H9 (cell line): ENCODE results near the gene REV1. TPM values are rescaled to one million over a fixed set of nuclear protein-coding genes. Genes with fewer than 3 reads are reported as not detected.

Experiments
- DNase-seq: peaks from one replicate; pipeline ENCODE4 v3.0.0-alpha.2; 2017
- H2AFZ ChIP-seq: one replicate; pipeline ENCODE4 v1.6.1; 2013; ENCODE audit warnings: mild to moderate bottlenecking, low read length, control low read depth, moderate library complexity
- H2AK5ac ChIP-seq: 2 replicates; pipeline ENCODE4 v1.6.1; 2013; ENCODE audit warnings: low read length, control low read depth, mixed read lengths; ENCODE audit not compliant: insufficient read length
- H2BK120ac ChIP-seq: one replicate; pipeline ENCODE4 v1.6.1; 2013; ENCODE audit warnings: low read depth, mild to moderate bottlenecking, low read length, control low read depth, inconsistent platforms; ENCODE audit not compliant: poor library complexity, severe bottlenecking
- H2BK12ac ChIP-seq: 2 replicates; pipeline ENCODE4 v1.6.1; 2013; ENCODE audit warnings: low read length, control low read depth, mixed read lengths, low read depth; ENCODE audit not compliant: insufficient read length
- H2BK15ac ChIP-seq: 2 replicates; pipeline ENCODE4 v1.6.1; 2013; ENCODE audit warnings: low read depth, low read length, control low read depth
- H2BK20ac ChIP-seq: one replicate; pipeline ENCODE4 v1.6.1; 2013; ENCODE audit warnings: low read depth, mild to moderate bottlenecking, low read length, control low read depth, inconsistent platforms; ENCODE audit not compliant: poor library complexity, severe bottlenecking
- H2BK5ac ChIP-seq: 2 replicates; pipeline ENCODE4 v1.6.1; 2013; ENCODE audit warnings: low read length, control low read depth, mixed read lengths; ENCODE audit not compliant: insufficient read length
- H3K14ac ChIP-seq: 2 replicates; pipeline ENCODE4 v1.6.1; 2013; ENCODE audit warnings: low read length, control low read depth; ENCODE audit not compliant: insufficient read depth
- H3K18ac ChIP-seq: 2 replicates; pipeline ENCODE4 v1.6.1; 2013; ENCODE audit warnings: low read depth, mild to moderate bottlenecking, mixed read lengths, low read length, control low read depth; ENCODE audit not compliant: insufficient read length
- H3K23ac ChIP-seq: 2 replicates; pipeline ENCODE4 v1.6.1; 2013; ENCODE audit warnings: low read length, control low read depth, mixed read lengths, low read depth; ENCODE audit not compliant: insufficient read length
- H3K23me2 ChIP-seq: 2 replicates; pipeline ENCODE4 v1.6.1; 2013; ENCODE audit warnings: low read depth, mild to moderate bottlenecking, mixed read lengths, low read length, control low read depth; ENCODE audit not compliant: insufficient read length, poor library complexity, severe bottlenecking
- H3K27ac ChIP-seq: 2 replicates; pipeline ENCODE4 v1.5.1; 2013; ENCODE audit warnings: low read length, control low read depth, mixed read lengths, low read depth; ENCODE audit not compliant: insufficient read length
- H3K27me3 ChIP-seq: 2 replicates; pipeline ENCODE4 v1.6.1; 2013; ENCODE audit warnings: low read length, control low read depth, inconsistent platforms; ENCODE audit not compliant: insufficient read depth
- H3K4ac ChIP-seq: 2 replicates; pipeline ENCODE4 v1.6.1; 2013; ENCODE audit warnings: low read depth, mild to moderate bottlenecking, control low read depth, inconsistent platforms, low read length, moderate library complexity
- H3K4me1 ChIP-seq: 2 replicates; pipeline ENCODE4 v1.6.1; 2013; ENCODE audit warnings: low read length, control low read depth, inconsistent platforms; ENCODE audit not compliant: insufficient read depth
- H3K4me2 ChIP-seq: 2 replicates; pipeline ENCODE4 v1.6.1; 2013; ENCODE audit warnings: low read length, control low read depth, mixed read lengths; ENCODE audit not compliant: insufficient read length, insufficient read depth
- H3K56ac ChIP-seq: 2 replicates; pipeline ENCODE4 v1.6.1; 2013; ENCODE audit warnings: low read depth, mild to moderate bottlenecking, mixed read lengths, low read length, control low read depth; ENCODE audit not compliant: insufficient read length
- H3K79me1 ChIP-seq: 2 replicates; pipeline ENCODE4 v1.6.1; 2013; ENCODE audit warnings: low read depth, mild to moderate bottlenecking, moderate library complexity, low read length, control low read depth, inconsistent platforms; ENCODE audit not compliant: insufficient read depth, poor library complexity, severe bottlenecking
- H3K79me2 ChIP-seq: 2 replicates; pipeline ENCODE4 v1.6.1; 2013; ENCODE audit warnings: low read length, control low read depth, inconsistent platforms; ENCODE audit not compliant: insufficient read depth
- H3K9ac ChIP-seq: 2 replicates; pipeline ENCODE4 v1.6.1; 2013; ENCODE audit warnings: low read length, control low read depth, mixed read lengths; ENCODE audit not compliant: insufficient read length; ENCODE audit errors: extremely low read depth
- H3K9me3 ChIP-seq: one replicate; pipeline ENCODE4 v1.6.1; 2013; ENCODE audit warnings: low read depth, low read length, inconsistent platforms; ENCODE audit not compliant: control insufficient read depth
- H3T11ph ChIP-seq: one replicate; pipeline ENCODE4 v1.6.1; 2013; ENCODE audit warnings: mild to moderate bottlenecking, low read length, control low read depth, inconsistent platforms
- H4K20me1 ChIP-seq: one replicate; pipeline ENCODE4 v1.6.1; 2013; ENCODE audit not compliant: control insufficient read depth, insufficient read length, insufficient read depth
- H4K5ac ChIP-seq: 2 replicates; pipeline ENCODE4 v1.6.1; 2013; ENCODE audit warnings: low read depth, mild to moderate bottlenecking, mixed read lengths, low read length, control low read depth; ENCODE audit not compliant: insufficient read length
- H4K8ac ChIP-seq: replicated peaks from 2 replicates; pipeline ENCODE4 v1.6.1; 2013; ENCODE audit warnings: low read length, control low read depth, mixed read lengths, low read depth; ENCODE audit not compliant: insufficient read length
- H4K91ac ChIP-seq: 2 replicates; pipeline ENCODE4 v1.6.1; 2013; ENCODE audit warnings: low read depth, mild to moderate bottlenecking, moderate library complexity, mixed read lengths, low read length, control low read depth; ENCODE audit not compliant: insufficient read length
- H3K27ac Mint-ChIP-seq, 3 experiments: 2 replicates in 2 of 3; 3 replicates in 1 of 3; pipeline ENCODE4 v1.8.0; 2020 to 2021; ENCODE audit warnings: mixed read lengths in 3 of 3, mild to moderate bottlenecking in 1 of 3, moderate library complexity in 1 of 3
- H3K27me3 Mint-ChIP-seq: 2 replicates; pipeline ENCODE4 v1.8.0; 2021; ENCODE audit warnings: low read depth, mild to moderate bottlenecking, moderate library complexity, mixed read lengths
- H3K36me3 Mint-ChIP-seq, 3 experiments: 2 replicates in 2 of 3; 3 replicates in 1 of 3; pipeline ENCODE4 v1.8.0; 2020 to 2021; ENCODE audit warnings: low read depth in 3 of 3, mixed read lengths in 3 of 3; ENCODE audit not compliant: insufficient read depth in 1 of 3
- H3K4me1 Mint-ChIP-seq, 2 experiments: 2 replicates each; pipeline ENCODE4 v1.8.0; 2020; ENCODE audit warnings: mixed read lengths in 2 of 2
- H3K4me3 Mint-ChIP-seq, 2 experiments: 2 replicates in 1 of 2; 3 replicates in 1 of 2; pipeline ENCODE4 v1.8.0; 2020 to 2021; ENCODE audit warnings: mild to moderate bottlenecking in 2 of 2, mixed read lengths in 2 of 2, moderate library complexity in 1 of 2
- H3K9me3 Mint-ChIP-seq, 2 experiments: 2 replicates in 1 of 2; 3 replicates in 1 of 2; pipeline ENCODE4 v1.8.0; 2020; ENCODE audit warnings: mild to moderate bottlenecking in 2 of 2, mixed read lengths in 2 of 2, moderate library complexity in 1 of 2
- CTCF ChIP-seq: fragments of 200-600 bp; sonication (generic); conservative IDR thresholded peaks from 3 replicates; pipeline ENCODE4 v1.8.0; 2021; ENCODE audit warnings: antibody characterized with exemption, mild to moderate bottlenecking
- WGBS: extraction: QIAGEN DNeasy Blood & Tissue Kit; methylation state at CpG from one replicate; pipeline ENCODE4 v1.1.7; 2013; ENCODE audit warnings: missing lambda C conversion rate, low lambda C conversion rate, mixed read lengths; ENCODE audit not compliant: insufficient read length; ENCODE audit errors: extremely low coverage; 5-methylcytosine and 5-hydroxymethylcytosine counted together
- total RNA-seq: library from RNA; stranded (reverse); gene quantifications from 2 replicates; pipeline ENCODE4 v1.2.1, GENCODE V29; 2021

REV1 gene
- total RNA-seq, 1 experiment from 2014 or later = 41.6 TPM

- H4K8ac ChIP-seq = no peak overlapping the region
- no peak overlapping the region for H2BK120ac ChIP-seq
- Mint-ChIP-seq H3K4me3 (no peak overlapping the region), H3K9me3 (no peaks in the 10 kb centered on the region), H3K27me3 (peaks cover 4% of the 10 kb centered on the region), H3K36me3 (no peaks in the 10 kb centered on the region; a peak in 1 of 7 replicates), H3K4me1 (no peaks in the 10 kb centered on the region), H3K27ac (no peak overlapping the region)
- no peaks in the 10 kb centered on the region for H3K79me1 ChIP-seq
- H3K23me2 ChIP-seq = no peaks in the 10 kb centered on the region
- no peak overlapping the region for H4K5ac ChIP-seq
- H3K56ac ChIP-seq = no peak overlapping the region
- H3K14ac ChIP-seq = no peak overlapping the region
- H2AK5ac ChIP-seq = no peak overlapping the region
- H3K27me3 ChIP-seq = no peaks in the 10 kb centered on the region
- H3K4me2 ChIP-seq = no peak overlapping the region
- TF ChIP-seq CTCF = no peak
- no peaks in the 10 kb centered on the region for H3K9me3 ChIP-seq
- H2BK15ac ChIP-seq = no peak overlapping the region
- H3K18ac ChIP-seq = no peak overlapping the region
- no peak overlapping the region for H3T11ph ChIP-seq
- H3K4ac ChIP-seq = no peak overlapping the region
- H2BK5ac ChIP-seq = no peak overlapping the region
- no peak overlapping the region for H3K27ac ChIP-seq
- H3K79me2 ChIP-seq = no peaks in the 10 kb centered on the region
- H4K20me1 ChIP-seq = no peaks in the 10 kb centered on the region
- no peak overlapping the region for H2BK20ac ChIP-seq
- no peak overlapping the region for H2AFZ ChIP-seq
- H3K9ac ChIP-seq = no peak overlapping the region
- H3K23ac ChIP-seq = no peak overlapping the region
- DNase-seq = no peak
- no peak overlapping the region for H2BK12ac ChIP-seq
- no peaks in the 10 kb centered on the region for H3K4me1 ChIP-seq
- no CpG with 5 or more reads among the region's 2 CpGs for WGBS
- H4K91ac ChIP-seq = no peak overlapping the region
Measured at GRCh38 chr2:99524056-99524455, 34.2 kb upstream of the REV1 start.
